Breast epithelium (tissue), 3 donors: ENCODE results near the gene DST.

ENCODE experiments used
- POLR2A ChIP-seq: fragments of 450-650 bp; IDR thresholded peaks from one replicate; pipeline ENCODE4 v1.6.1; 2016; ENCODE audit warnings: antibody characterized with exemption, mild to moderate bottlenecking, moderate library complexity
- POLR2AphosphoS5 ChIP-seq, 3 donors: sonication (generic); formaldehyde crosslinking; IDR thresholded peaks; one replicate each; pipeline ENCODE4 v1.6.1; 2017; ENCODE audit warnings: antibody characterized with exemption in 3 of 3
- TF ChIP-seq, protein P1 (sequence below), 3 donors: fragments of 450-650 bp; IDR thresholded peaks; one replicate each; pipeline ENCODE4 v1.5.1; 2016 to 2017; ENCODE audit warnings: antibody characterized with exemption in 3 of 3, mild to moderate bottlenecking in 3 of 3, moderate library complexity in 3 of 3

DNA sequence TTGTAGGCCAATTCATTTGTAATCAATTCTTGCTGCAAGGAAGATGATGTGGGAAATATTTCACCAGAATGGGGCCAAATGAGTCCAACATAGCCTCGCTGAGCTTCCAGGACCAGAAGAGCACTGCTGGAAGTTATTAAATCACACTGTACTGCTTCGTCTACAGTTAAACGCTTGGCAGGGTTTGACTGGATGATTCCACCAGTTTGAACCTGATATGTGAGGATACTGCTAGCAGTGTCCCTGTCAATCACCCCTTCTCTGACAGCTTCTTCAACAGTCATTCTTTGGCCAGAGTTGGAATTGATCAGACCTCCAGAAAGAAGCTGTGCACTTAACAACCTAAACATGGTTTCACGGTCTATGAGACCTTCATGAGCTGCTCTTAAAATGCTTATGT lies 34.4 kb downstream of the DST start:
- no peak for TF ChIP-seq POLR2AphosphoS5 (IDR thresholded peaks at IDR 0.05)
- TF ChIP-seq, protein P1, sequence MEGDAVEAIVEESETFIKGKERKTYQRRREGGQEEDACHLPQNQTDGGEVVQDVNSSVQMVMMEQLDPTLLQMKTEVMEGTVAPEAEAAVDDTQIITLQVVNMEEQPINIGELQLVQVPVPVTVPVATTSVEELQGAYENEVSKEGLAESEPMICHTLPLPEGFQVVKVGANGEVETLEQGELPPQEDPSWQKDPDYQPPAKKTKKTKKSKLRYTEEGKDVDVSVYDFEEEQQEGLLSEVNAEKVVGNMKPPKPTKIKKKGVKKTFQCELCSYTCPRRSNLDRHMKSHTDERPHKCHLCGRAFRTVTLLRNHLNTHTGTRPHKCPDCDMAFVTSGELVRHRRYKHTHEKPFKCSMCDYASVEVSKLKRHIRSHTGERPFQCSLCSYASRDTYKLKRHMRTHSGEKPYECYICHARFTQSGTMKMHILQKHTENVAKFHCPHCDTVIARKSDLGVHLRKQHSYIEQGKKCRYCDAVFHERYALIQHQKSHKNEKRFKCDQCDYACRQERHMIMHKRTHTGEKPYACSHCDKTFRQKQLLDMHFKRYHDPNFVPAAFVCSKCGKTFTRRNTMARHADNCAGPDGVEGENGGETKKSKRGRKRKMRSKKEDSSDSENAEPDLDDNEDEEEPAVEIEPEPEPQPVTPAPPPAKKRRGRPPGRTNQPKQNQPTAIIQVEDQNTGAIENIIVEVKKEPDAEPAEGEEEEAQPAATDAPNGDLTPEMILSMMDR (IDR thresholded peaks at IDR 0.05) = no peak
- no peak for TF ChIP-seq POLR2A
